Hippocampal formation (tissue), 2 donors: ENCODE results near the gene CD82.
A peak's percentile ranks its signal among the peaks of the same experiment; 100 is the strongest.
"Not testable (repeated sequence)": the region's sequence is repeated elsewhere in the genome, so short reads cannot be mapped to it uniquely, and the experiment has no call there.

Source experiments
- DNase-seq, 2 donors: peaks; one replicate each; lab custom pipeline; 2025; lab: John Stamatoyannopoulos, UW

CD82 gene

DNA sequence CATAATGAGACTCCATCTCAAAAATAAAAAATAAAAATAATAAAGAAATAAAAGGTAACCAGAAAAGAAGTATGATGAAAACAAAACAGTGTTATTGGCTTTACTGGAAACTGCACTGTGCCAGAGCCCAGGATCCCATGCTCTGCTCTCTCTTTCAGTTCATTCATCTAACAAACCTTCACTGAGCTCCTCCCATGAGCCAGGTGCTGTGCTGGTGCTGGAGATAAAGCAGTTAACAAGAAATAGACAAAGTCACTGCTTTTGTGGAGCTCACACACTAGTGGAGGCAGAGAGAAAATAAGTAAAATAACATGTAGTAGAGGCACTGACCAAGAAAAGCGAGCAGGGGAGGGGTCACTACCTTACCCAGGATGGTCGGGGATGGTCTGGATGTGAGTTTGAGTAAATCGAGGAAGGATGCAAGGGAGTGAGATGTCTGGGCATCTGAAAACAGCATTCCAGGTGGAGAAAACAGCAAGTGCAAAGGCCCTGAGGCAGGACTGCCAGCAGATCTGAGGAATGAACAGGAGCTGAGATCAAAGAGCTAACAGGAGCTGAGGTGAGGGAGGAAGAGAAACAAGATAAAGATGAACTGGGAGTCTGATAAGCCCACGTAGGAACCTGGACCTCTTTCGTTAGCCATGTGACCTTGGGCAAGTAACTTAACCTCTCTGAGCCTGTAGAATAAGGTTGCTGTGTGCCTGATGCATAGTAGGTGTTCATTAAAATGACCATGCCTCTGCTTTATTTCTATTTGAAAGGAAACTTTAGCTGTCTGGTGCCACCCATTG lies 31.3 kb upstream of the CD82 start:
- no peak for DNase-seq

GRCh38 chr11:44535191-44535980 lies 30.1 kb upstream of the CD82 start:
- no peak for DNase-seq

GRCh38 chr11:44536788-44537516 lies 28.5 kb upstream of the CD82 start:
- no peak for DNase-seq

DNA sequence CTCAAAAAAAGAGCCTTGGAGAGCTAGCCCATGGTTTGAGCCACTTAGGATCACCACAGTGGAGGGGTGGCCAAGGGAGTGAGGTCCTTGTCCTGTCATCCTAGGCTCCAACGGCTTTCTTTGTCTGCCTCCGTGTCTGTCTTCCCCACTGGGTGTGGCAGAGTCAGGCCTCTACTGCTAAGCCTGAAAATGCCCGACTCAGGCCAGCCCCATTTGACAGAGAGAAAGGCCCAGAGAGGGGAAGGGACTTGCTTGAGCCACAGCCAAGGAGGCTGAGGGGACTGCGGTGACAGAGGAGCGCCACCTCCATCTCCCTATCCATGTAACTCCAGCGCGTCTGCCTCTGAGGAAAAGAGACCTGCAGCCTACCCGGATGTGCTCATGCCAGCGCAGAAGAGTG lies 27.8 kb upstream of the CD82 start:
- DNase-seq = no peak

GRCh38 chr11:44538375-44539054 lies 26.9 kb upstream of the CD82 start:
- peak; percentile 53 to 67 for DNase-seq

- DNase-seq = no peak
Measured at GRCh38 chr11:44539971-44540370, 25.5 kb upstream of the CD82 start.

DNA sequence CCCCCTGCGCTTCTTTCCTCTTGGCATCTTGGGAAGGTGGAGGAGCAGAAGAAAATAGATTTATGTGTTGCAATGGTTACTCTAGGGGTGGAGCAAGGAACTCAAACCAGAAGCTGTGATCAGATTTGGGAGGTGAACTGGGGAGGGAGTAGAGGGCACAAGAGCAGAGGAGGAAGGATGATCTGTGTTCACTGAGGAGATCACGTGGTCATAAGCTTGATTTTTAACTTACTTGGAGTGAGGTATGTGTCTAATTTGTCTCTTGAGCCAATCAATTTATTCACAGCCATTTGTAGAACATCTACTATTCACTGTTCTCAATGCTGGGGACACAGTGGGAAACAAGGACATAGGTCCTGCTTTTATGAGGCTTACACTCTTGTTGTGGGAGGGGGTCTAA lies 24.8 kb upstream of the CD82 start:
- DNase-seq = no peak

DNA sequence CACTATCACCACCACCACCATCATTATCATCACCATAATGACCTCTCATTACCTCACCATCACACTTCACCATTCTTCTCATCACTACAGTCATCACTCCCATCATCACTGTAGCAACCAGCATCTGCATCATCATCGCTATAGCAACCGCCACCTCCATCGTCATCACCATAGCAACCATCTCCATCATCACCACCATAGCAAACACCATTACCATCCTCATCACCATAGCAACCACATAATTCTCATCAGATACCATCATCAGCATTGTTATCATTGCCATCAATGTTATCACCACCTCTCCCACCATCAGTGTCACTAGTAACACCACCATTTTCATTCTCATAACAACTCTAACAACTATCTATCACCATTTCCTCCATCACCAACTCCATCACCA lies 23.1 kb upstream of the CD82 start:
- DNase-seq = no peak

DNA sequence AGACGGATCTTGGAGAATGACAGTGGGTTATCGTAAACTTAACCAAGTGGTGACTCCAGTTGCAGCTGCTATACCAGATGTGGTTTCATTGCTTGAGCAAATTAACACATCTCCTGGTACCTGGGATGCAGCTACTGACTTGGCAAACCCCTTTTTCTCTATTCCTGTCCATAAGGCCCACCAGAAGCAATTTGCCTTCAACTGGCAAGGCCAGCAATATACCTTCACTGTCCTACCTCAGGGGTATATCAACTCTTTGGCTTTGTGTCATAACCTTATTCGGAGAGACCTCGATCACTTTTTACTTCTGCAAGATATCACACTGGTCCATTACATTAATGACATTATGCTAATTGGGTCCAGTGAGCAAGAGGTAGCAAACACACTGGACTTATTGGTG lies 18.5 kb upstream of the CD82 start:
- DNase-seq = not testable (repeated sequence)

- DNase-seq = not testable (repeated sequence)
Measured at GRCh38 chr11:44547534-44547933, 17.9 kb upstream of the CD82 start.

- DNase-seq = no peak
Measured at GRCh38 chr11:44548032-44548695, 17.3 kb upstream of the CD82 start.

DNA sequence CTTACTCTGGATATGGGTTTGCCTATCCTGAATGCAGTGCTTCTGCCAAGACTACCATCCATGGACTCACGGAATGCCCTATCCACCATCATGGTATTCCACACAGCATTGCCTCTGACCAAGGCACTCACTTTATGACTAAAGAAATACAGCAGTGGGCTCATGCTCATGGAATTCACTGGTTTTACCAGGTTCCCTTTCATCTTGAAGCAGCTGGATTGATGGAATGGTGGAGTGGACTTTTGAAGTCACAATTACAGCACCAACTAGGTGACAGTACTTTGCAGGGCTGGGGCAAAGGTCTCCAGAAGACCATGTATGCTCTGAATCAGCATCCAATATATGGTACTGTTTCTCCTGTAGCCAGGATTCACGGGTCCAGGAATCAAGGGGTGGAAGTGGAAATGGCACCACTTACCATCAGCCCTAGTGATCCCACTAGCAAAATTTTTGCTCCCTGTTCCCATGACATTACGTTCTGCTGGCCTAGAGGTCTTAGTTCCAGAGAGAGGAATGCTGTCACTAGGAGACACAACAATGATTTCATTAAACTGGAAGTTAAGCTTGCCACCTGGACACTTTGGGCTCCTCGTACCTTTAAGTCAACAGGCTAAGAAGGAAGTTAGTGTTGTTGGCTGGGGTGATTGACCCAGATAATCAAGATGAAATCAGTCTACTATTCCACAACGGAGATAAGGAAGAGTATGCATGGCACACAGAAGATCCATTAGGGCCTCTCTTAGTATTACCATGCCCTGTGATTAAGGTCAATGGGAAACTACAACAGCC lies 16.3 kb upstream of the CD82 start:
- DNase-seq = not testable (repeated sequence)

GRCh38 chr11:44550123-44550522 lies 15.3 kb upstream of the CD82 start:
- DNase-seq = no peak

- DNase-seq = no peak
Measured at GRCh38 chr11:44551456-44552139, 13.9 kb upstream of the CD82 start.

DNA sequence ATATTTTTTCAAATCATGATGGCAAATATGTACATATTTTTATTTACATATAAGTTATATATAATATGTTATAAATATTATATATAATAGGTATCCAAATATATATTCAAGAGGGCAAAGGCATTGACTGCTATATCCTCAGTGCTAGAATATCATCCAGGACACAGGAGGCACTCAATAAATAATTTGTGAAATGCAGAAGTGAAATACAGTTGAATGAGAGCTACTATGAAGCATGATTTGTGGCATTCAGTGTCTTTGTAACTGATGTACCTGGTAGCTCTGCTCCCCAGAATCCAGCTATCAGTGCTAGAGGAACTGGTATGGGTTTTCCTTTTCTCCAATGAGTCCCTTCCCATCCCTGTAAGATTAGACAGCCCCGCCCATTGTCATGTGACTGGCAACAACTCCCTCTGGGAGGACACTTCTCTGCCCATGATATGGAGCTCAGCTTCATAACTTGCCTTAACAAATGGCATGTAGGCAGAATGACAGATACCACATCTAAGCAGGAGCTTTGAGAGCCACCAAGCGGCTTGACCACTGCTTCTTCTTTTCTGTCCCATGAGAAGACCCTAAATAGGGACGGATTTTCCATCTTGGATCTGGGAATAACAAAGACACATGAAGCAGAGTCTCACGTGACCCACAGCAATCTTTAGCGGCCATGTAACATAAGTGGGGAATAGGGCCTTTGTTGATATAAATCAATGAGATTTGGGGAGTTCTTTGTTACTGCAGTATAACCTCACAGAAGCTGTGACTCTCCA lies 10.2 kb upstream of the CD82 start:
- no peak for DNase-seq

DNA sequence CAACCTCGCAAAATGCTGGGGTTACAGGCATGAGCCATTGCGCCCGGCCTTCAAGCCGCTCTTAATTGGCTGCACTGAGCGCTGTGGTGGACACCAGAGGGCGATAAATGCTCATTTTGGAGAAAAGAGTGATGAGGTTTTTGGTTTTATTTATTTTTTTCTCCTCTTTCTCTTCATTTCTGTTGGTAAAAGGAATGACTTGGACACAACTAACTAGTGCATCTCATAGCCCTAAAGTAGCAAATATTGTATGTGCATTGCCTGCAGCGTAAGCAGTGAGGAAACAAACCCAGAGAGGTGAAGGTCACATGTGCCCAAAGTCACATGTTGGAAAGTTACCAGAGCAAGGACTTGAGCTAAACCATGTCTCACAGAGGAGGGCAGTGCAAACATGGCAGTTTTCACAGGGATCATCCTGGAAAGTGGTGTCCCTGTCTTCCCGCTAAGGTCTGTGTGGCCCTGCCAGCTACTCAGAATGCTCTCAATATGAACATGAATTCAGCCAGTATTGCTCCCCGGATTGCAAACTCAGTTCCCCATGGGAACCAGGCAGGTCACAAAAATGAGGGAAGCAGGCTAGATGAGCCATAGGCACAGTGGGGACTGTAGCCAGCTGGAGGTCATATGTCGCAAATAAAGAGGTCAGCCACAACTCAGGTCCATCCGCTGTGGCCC lies 8.6 kb upstream of the CD82 start:
- peak; percentile 47 to 66 for DNase-seq

DNA sequence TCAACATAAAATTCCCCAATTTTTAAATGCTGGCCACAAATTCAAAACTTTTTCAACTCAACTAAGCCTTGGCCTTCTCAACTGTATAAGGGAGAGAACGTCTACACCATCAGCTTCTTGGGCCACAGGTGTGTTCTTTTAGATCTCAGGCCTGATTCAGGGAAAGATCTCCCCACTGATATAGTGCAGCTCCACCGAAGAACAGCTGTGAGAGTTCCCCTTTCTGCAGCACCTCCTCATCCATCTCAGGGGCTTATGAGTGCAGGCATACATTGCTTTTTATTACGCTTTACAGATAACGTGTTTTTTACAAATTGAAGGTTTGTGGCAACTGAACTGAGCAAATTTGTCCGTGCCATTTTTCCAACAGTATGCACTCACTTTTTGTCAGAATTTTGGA lies 8.0 kb upstream of the CD82 start:
- DNase-seq = no peak

- no peak for DNase-seq
Measured at GRCh38 chr11:44559207-44559939, 6.1 kb upstream of the CD82 start.
